Osteocyte (in vitro differentiated cells): ENCODE data around the gene CADM1. TPM values are rescaled to one million over a fixed set of nuclear protein-coding genes. Genes with fewer than 3 reads are reported as not detected.

Source experiments
- DNase-seq: peaks from one replicate; pipeline ENCODE4 v3.0.0; 2021; ENCODE audit warnings: mixed read lengths; ENCODE audit not compliant: unreplicated experiment; ENCODE audit errors: extremely low spot score
- H3K27ac Mint-ChIP-seq: one replicate; pipeline ENCODE4 v1.8.0; 2021; ENCODE audit warnings: mild to moderate bottlenecking, mixed read lengths; ENCODE audit not compliant: unreplicated experiment
- H3K27me3 Mint-ChIP-seq: one replicate; pipeline ENCODE4 v1.8.0; 2021; ENCODE audit warnings: mixed read lengths; ENCODE audit not compliant: unreplicated experiment
- H3K36me3 Mint-ChIP-seq: one replicate; pipeline ENCODE4 v1.8.0; 2021; ENCODE audit warnings: mixed read lengths; ENCODE audit not compliant: unreplicated experiment
- H3K4me1 Mint-ChIP-seq: one replicate; pipeline ENCODE4 v1.8.0; 2021; ENCODE audit warnings: mixed read lengths; ENCODE audit not compliant: unreplicated experiment
- H3K4me3 Mint-ChIP-seq: one replicate; pipeline ENCODE4 v1.8.0; 2021; ENCODE audit warnings: mild to moderate bottlenecking, moderate library complexity, mixed read lengths; ENCODE audit not compliant: unreplicated experiment
- H3K9me3 Mint-ChIP-seq: one replicate; pipeline ENCODE4 v1.8.0; 2021; ENCODE audit warnings: mixed read lengths; ENCODE audit not compliant: unreplicated experiment
- CTCF ChIP-seq: fragments of 200-600 bp; sonication (generic); IDR thresholded peaks from 2 replicates; pipeline ENCODE4 v1.5.0; 2021; ENCODE audit warnings: antibody characterized with exemption, mild to moderate bottlenecking, moderate library complexity
- total RNA-seq: library from RNA; stranded (reverse); gene quantifications from 2 replicates; pipeline ENCODE4 v1.2.1, GENCODE V29; 2021

The CADM1 gene
- total RNA-seq, 1 donor from 2014 or later, result 24.2 TPM

DNA sequence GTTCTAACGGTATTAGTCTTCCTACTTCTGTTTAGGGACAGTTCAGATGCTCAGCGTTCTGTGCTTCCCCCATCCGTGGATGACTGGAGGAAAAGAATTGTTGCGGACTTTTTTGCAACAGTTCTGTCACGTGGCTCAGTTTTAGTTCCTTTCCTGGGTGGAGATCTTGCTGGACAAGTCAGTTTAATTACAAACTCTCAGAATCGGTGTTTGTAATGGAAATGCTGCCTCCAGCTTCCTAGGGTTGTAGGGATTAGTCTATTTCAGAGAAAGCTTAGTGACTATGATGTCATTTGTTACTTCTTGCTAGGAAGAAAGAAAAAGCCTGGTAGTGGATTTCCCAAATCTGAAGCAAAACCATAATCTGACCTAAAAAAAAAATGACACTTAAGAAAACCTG is 320.4 kb downstream of the CADM1 start:
- peaks cover 10% of the 10 kb centered on the region for H3K27me3 Mint-ChIP-seq
- H3K4me3 Mint-ChIP-seq, result no peak overlapping the region
- no peaks in the 10 kb centered on the region for H3K4me1 Mint-ChIP-seq
- no peaks in the 10 kb centered on the region for H3K9me3 Mint-ChIP-seq
- H3K27ac Mint-ChIP-seq, result no peak overlapping the region
- no peaks in the 10 kb centered on the region for H3K36me3 Mint-ChIP-seq
- no peak for DNase-seq
- no peak for TF ChIP-seq CTCF

DNA sequence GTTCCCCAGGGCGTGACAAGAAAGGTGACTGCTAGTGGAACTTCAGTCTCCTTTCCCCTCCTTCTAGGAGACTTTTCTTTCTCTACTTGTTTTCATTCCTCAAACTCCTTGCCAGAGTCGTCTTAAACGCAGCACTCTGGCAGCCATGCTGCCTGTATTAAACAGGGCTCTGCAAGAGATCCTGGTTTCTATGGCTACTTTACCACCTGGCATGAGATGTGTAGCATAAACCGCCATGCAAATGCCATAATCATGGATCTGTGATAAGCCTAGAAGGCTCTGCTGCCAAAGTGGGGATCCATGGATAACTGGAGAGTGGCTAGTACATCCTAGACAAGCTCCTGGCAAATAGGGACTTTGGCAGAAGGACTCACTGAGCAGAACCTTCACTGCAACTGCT is 321.1 kb downstream of the CADM1 start:
- H3K4me3 Mint-ChIP-seq, result no peak overlapping the region
- no peaks in the 10 kb centered on the region for H3K9me3 Mint-ChIP-seq
- no peaks in the 10 kb centered on the region for H3K4me1 Mint-ChIP-seq
- no peaks in the 10 kb centered on the region for H3K36me3 Mint-ChIP-seq
- no peak for TF ChIP-seq CTCF
- peaks cover 10% of the 10 kb centered on the region for H3K27me3 Mint-ChIP-seq
- no peak overlapping the region for H3K27ac Mint-ChIP-seq
- DNase-seq, result no peak

- no peaks in the 10 kb centered on the region for H3K9me3 Mint-ChIP-seq
- H3K4me3 Mint-ChIP-seq, result no peak overlapping the region
- H3K27ac Mint-ChIP-seq, result no peak overlapping the region
- no peak for TF ChIP-seq CTCF
- peaks cover 10% of the 10 kb centered on the region for H3K27me3 Mint-ChIP-seq
- H3K36me3 Mint-ChIP-seq, result no peaks in the 10 kb centered on the region
- H3K4me1 Mint-ChIP-seq, result no peaks in the 10 kb centered on the region
- no peak for DNase-seq
Observed at GRCh38 chr11:115182282-115182955, 321.8 kb downstream of the CADM1 start.

- Mint-ChIP-seq H3K27ac (no peak overlapping the region), H3K4me3 (no peak overlapping the region), H3K4me1 (no peaks in the 10 kb centered on the region), H3K36me3 (no peaks in the 10 kb centered on the region), H3K27me3 (peaks cover 10% of the 10 kb centered on the region), H3K9me3 (no peaks in the 10 kb centered on the region)
- no peak for DNase-seq
- TF ChIP-seq CTCF, result no peak
Observed at GRCh38 chr11:115181538-115181937, 322.7 kb downstream of the CADM1 start.

DNA sequence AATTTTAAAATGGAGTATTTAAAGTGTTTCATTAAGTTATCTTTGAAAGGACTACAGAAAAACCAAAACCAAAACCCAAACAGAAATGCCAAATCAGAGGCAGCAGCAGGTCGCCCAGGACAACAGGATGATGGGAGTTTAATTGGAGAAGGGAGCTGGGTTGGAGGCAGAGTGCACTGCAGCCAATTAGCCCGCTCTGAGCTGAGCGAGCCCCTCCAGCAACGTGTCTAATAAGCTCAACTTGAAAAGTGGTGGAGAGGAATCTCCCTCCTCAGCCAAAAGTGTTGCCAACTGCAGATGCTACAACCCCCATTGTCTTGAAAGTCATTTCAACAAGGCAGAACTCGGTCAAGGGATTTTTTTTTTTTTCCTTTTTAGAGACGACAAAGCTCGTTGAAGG is 323.9 kb downstream of the CADM1 start:
- Mint-ChIP-seq H3K9me3 (no peaks in the 10 kb centered on the region), H3K27ac (no peak overlapping the region), H3K4me1 (no peaks in the 10 kb centered on the region), H3K4me3 (no peak overlapping the region), H3K27me3 (peaks cover 10% of the 10 kb centered on the region), H3K36me3 (no peaks in the 10 kb centered on the region)
- no peak for DNase-seq
- no peak for TF ChIP-seq CTCF
